GF-D8 (cell line): Measurements from ENCODE around the gene PLEKHA1.
A peak's percentile ranks its signal among the peaks of the same experiment; 100 is the strongest.

Experiments used
- DNase-seq: peaks from one replicate; lab custom pipeline; 2025; lab: John Stamatoyannopoulos, UW

Gene PLEKHA1

DNA sequence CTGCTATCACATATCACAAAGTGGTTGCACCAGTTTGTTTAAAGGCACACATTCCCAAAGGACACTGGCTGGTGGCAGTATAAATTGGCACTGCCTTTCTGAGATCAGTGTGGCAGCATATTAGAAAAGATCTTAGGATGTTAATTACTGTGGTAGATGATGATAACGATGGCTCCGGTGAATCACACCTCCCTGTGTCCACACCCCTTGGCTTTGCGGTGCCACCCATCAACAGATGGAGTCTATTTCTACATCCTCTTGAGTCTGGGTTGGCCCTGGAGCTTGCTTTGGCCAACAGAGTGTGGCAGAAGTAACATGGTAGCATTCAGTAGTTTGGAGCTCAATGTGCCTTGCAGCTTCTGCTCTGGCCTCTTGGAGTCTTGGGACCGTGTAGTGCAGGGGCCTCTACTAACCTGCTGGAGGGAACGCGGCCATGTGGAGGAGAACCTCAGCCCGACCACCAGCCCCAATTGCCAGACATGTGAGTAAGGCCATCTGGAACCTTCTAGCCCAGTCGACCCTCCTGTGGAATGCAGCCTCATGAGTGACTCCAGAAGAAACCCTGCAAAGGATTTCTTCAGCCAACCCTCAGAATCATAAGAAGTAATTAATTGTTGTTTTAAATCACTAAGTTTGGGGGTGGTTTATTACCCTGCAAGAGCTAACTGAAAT is 27.2 kb upstream of the PLEKHA1 start:
- DNase-seq = no peak

DNA sequence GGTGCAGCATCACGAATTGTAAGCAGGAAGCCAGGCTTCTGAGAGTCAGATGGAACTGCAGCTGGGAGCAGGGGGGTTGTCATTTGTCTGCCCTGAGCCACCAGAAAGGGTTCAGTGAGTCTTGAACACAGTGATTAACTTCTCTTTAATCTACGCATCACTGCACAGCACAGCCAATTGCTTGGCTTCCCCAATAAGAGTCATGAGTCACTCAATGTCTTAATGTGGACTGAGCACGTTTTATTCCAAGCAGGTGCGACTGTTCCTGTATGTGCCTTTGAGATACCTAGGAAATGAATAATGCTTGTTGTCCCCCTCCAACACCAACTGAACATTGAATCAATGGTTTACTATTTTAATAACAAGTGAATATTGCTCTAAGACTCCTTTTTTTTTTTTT is 26.0 kb upstream of the PLEKHA1 start:
- no peak for DNase-seq

DNA sequence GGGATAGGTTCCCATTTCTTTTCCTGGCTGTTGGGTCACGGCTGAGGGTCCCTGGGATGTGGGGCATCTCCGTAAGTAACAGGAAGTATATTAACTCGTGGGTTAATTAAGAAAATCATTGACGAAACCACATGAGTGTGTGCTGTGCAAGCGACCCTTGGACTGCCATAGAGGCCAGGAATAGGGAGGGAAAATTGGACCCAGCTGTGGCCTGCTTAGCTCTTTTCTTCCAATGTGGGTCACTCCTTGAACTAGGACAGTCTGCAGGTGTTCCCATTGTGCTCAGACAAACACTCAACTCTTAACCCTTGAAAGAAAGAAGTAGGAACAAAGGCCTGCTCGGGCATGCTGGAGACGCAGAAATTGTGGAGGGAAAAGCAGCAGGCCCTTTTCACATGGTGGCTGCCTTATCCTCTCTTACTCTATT is 25.6 kb upstream of the PLEKHA1 start:
- no peak for DNase-seq

DNA sequence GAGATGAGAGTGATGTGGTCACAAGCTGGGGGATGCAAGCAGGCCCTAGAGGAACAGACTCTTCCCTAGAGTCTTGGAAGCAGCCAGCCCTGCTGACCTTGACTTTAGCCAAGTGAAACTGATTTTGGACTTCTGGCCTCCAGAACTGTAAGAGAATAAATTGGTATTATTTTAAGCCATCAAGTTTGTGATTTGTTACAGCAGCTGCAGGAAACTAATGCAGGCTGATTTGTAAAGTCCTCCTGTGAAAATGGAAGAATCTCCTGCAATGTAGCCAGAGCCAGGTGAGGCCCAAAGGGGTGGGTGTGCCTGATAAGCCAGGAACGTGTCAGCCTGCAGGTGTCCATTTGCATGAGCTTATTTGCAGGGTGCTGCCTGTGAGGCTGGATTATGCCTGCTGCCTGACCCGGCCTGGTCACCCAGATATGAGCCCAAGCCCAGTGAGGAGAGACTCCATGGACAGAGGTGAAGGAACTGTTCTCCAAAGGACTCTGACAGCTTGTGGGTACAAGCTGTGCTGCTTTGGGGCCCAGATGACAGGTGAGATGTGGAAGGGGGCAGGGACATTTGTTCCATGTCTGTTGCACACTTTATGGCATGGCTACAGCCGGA is 24.6 kb upstream of the PLEKHA1 start:
- no peak for DNase-seq

DNA sequence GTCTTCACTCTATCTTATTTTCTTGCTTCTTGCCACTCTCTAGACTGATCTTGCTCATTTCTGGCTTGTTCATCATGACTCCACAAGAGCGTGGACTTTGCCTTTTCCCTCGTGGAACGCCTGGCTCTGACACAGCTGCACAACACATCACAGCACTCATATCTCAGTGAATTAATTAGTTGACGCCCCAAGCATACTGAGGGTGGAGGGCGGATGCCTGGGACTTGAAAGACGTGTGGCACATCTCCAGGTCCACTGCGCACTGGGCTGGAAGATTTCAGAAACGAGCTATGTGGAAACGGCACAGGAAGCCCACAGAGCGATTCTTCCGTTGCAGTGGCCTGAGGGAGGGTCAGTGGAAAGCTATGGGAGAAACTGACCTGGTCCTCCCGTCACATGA is 23.6 kb upstream of the PLEKHA1 start:
- no peak for DNase-seq

DNA sequence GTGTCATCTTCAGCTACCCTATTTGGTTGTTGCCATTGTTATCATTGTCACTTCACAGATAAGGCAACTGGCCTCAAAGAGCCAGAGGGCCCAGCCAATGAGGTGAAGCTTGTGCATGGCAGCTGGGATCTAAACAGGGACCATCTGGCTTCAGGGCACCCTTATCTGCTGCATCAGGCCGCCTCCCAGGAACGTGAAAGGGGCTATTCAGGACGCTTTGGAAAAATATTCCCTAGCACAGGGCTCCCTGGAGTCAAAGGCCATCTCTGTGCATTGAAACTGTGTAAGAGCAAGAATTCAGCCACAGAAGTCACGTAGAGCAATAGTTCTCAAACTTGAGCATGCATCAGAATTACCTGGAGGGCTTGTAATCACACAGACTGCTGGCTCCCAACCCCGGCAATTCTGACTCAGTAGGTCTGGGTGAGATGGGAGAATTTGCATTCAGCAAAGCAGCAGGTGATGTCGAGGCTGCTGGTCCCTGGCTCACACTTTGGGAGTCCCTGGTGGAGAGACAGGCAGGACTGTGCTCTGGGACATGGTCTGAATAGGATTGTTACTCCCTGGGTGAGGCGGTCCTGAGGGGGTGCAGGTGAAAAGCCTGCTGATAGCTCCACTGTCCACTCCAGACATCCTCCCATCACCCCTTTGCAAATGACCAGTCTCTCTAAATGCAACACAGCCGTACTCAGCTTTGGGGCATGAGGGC is 21.5 kb upstream of the PLEKHA1 start:
- no peak for DNase-seq

DNA sequence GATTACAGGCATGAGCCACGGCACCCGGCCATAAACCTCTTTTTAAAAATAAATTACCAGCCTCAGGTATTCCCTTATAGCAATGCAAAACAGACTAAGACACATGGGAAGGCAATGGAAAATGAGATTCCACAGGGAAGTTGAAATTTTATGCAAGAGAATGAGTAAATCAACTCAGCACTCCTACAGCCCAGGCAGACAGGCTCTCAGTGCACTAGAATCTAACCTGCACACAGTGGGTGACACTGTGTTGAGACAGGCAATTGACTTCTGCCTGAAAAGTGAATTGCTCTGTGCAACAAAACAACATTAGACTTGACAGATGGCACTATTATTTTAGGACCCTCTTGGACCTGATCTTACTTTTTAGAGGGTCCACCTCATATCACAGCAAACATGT is 20.1 kb upstream of the PLEKHA1 start:
- DNase-seq = no peak

DNA sequence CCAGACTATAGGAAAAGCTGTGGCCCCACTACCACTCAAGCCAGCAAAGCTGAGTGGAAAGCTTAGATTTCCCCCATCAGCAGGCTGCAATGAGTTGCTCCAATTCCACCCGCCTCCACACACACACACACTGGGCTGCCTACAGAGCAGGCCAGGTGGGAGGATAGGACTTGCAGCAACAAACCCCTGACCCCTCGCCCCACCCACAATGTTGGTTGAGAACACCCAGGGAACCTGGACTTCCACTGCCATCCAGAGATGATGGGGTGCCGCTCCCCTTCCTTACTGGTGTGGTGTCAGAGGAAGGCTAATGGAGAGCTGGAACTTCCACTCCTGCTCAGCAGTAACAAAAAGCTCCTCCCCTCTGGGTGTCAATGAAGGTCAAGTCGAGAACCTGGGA is 16.8 kb upstream of the PLEKHA1 start:
- DNase-seq = no peak

DNA sequence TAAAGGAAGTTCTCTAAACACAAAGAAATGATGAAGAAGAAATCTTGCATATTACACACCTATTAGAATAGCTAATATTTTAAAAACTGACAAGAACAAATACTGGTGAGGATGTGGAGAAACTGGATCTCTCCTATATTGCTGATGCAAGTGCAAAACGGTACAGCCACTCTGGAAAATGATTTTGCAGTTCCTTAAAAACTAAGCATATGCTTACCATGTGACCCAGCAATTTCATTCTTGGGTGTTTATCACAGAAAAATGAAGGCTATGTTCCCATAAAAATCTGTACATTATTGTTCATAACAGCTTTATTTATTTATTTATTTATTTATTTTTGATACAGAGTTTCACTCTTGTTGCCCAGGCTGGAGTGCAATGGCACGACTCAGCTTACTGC is 14.9 kb upstream of the PLEKHA1 start:
- DNase-seq = no peak

DNA sequence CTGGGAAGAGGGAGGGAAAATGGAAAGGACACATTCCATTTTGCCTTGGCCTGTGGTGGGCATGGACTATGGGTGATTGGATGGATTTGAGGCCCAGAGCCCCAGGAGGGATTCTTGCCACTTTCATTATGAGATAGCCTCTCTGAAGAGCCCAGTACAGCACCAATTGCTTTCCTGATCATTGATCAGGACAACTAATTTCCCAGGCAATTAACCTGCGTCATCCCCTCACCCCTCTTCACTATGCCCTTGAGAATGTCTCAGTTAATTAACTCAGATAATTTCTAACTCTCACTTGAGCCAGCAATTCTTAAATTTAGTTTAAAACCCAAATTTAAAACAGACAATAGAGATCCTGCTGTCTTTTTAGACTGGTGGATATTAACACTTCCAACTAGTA is 13.5 kb upstream of the PLEKHA1 start:
- no peak for DNase-seq

DNA sequence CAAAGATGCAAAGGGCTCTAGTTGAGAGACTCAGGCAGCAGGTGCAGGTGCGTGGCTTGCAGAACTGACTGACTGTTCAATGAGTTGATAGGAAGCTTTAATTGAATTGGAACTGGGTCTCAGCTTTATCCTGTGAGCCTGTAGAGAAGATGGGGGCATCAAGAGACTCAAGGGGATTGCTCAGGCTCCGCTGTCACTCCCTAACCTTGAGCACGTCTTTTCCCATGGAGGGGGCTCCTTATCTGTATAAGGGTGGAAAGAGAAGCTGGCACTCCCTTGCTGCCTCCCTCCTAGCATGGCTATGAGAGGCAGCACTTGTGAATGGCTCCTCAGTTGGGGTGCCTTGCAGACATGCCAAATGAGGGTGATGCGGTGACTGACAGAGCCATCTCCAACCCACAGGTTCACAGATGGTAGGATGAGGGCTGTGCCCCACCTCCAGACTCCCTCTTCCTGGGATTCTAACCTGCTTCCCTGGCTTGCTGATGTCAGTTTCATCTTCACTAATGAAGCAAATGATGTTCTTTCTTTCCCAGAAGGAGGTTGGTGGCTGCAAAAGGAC is 12.4 kb upstream of the PLEKHA1 start:
- DNase-seq = no peak

DNA sequence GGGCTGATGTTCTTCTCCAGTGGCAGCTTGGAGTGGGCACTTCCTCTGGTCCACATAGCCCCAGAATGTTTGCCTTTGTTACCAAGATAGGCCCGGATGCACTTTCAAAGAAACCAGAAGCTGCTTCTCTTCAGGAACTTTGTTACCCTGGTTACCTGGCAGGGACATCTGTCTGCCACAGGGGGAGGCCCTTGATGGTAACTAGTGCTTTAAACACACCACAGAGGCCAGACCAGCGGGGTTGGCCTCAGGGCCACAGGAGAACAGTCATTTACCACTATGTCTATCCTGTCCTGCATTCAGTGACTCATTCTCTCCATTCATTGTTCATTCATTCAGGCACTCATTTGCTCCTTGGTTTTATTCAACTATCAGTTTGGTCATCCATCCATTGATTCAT is 11.9 kb upstream of the PLEKHA1 start:
- no peak for DNase-seq

DNA sequence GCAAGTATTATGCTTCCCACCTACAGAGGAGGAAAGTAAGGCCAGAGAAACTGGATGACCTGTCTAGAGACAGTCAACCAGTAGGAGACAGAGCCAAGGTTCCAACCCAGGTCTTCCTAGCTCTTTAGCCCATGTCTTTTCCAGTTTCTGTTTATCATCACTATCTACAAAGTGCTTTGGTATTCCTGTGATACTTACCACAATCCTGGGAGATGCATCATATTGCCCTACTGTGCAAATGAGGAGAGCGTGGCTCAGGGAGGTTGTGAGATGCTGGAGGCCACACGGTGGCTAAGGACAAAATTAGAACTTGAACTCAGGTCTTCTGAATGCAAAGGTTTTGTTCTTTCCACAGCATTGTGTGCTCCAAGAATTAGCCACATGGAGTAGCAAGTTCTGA is 11.2 kb upstream of the PLEKHA1 start:
- DNase-seq = no peak

DNA sequence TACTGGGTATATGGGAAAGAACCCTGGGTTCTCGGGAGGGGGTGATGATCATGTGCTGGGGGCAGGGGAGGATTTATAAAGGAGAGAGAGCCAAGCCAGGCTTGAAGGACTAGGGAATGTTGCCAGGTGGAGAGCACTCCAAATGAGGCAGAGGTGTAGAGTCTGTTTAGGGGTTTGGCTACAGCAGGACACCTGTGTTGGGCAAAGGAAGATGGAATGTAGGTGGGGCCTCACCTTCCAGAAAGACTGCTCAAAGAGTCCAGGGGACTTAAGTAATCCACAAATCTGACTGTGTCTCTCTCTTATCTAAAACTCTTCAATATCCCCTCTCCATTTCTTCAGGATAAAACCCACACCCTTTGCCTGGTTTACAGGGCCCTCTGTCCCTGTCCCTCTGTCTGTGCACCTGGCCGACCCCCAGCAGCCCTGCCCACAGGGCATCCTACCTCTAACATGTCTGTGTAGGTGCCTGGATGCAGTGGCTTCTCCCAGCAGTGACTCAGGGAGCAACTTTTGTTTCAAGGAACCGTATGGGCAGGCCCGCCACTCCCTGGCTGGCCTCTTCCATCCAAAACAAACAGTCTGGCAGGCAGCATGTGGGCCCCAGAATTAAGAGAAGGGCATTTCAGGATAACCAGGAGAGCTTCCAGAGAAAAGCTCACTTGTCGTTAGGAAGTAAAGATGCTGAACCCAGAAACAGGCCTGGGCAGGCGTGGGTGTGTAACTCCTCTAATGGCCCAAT is 10.6 kb upstream of the PLEKHA1 start:
- no peak for DNase-seq

DNA sequence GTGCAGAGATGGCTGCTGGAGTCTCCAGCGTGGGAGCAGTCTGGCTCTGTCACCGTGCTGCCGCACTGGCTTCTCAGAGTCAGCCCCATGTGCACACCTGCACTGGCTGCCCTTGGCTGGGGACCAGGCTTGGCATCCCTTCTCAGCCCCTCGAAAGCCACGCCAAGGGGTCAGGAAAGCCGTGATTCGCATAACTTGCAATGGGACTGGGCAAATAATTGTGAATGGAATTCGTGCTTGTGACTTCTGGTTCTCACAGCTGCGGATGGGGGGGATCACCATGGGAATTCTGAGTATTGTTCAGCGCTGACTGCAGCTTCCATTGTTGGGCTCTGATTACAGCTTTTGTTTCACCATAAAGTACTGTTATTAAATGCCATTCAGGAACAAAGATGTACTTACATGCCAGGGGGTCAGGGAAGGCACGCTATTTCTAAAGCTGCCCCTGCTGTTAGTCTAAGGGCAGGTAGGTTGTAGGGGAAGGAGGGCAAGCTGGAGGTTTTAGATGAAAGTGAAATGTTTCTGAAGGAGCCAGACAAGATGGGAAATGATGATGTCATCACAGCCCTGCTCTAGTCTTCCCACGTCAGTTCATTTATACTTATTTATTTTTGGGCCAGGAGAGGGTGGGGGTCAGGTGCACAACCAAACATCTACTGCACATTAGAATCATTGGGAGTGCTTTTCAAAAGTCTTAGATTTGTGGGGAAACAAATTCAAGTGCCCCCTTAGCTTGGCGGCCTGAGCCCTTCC is 5.8 kb upstream of the PLEKHA1 start:
- no peak for DNase-seq

DNA sequence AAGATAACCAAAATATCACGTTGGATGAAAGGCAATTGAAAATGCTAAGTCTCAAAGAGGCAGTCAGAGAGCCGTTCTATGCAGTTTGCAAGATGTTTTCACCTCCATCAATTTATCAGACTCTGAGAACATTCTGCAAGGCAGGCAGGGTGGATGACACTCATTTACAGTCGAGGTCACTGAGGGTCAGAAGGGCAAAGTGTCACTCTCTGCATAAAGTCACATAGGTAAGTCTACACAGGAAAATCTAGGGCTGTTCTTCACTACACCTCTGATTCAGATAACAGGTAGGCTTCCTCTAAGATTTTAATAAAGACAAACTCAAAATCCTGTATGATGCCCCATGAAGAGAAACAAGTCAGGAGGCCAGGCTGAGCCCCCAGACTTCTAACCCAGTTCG is 1.4 kb upstream of the PLEKHA1 start:
- DNase-seq = no peak

DNA sequence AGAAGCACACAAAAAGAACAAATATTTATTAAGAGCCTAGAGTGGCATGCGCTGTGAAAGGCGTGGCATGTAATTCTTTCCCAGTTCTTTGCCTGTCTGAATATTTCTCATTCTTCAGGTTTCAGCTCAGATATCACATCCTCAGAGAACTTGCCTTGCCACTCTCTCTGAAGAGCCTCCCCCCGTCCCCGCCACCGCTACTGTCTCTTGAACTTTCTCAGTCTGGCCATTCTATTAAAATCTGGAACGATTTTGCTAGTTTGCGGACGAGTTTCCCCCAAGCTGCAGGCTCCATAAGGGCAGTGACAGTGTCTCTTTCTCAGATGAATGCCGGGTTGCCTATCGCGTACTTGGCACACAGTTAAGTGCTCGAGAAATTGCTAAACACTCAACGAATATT is 787 bp upstream of the PLEKHA1 start:
- DNase-seq = no peak

DNA sequence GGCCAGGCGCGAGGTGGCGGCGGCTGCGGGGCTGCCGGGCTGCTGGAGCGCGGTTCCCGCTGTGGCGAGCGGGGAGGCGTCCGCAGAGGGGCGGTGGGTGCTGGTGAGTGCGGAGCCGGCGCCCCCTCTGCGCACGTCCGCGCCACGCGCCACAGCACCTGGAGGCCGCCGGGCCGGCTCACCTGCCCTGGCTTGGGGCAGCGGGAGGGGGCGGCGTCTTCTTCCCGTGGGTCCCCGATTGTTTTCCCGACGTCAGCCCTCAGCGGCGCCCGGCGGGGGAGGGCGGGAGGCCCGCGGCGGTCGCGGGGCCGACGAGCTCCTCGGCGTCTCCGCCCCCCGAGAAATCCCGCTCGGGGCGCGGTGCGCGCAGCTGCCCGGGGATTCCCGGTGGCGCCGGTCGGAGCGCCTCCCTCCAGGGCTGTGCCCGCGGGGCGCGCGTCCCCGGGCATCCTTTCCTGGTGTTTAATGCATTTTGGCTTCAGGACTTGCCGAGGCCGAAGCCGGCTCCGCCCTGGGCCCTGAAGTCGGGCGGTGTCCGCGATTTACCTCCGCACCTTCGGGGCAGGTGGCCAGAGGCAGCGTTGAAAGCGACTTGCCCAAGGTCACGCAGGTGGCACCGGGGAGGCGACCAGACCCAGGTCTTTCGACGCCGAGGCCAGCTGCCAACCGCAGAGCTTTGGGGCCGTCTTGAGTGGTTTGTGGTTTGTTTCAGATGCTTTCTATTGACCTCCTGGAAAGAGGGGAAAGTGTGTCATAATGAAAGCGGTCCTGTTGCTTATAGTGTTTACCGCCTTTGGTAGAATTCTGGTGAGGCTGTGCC is 561 bp downstream of the PLEKHA1 start:
- DNase-seq = peak; percentile 49

DNA sequence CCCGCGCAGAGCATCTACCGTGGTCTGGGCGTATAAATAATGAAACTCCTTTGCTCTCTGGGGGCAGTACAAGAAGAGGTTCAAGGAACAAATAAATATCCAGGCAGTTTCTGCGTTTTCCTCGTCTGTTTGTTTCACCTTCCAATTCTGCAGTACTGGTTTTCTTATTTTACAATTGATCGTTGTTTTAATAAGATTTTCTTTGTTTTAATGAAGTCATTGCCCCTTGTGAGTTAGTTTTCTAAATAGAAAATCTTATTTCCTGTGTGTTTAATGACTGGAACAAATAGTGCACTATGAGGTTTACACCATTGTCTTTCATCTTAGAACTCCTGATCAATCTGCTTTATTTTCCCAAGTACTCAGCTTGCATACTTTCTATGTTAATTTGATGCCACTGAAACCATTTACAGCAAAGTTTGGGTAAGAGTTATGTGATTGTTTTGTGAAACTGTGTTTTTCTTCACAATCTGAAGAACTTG is 1.2 kb downstream of the PLEKHA1 start:
- no peak for DNase-seq

DNA sequence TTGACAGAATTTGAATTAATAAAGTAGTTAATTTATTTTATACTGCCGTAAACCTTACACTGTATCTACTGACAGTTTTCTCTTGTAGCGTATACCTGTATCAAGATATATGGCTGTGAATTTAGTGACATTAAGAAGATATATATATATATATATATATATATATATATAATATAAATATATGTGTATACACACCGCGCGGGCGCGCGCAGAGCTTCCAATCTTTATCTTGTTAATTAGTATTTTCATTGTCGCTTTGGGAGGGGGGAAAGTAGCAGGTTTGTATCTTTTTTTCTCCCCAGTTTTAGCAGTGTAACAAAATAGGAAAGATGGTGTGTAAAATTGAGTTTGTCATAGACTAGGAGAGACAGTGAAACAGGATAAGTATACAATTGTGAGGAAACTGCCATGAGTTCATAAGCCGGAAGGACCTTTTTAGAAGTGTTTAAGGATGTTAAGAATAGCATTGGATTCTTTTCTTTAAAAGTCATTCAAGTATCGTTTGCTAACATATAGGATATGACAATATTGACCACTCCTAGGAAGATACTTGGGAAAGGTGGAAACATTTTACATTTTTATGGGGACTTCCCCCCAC is 2.0 kb downstream of the PLEKHA1 start:
- no peak for DNase-seq
